Psoas muscle (tissue), 8 donors: ENCODE results near the gene SLC25A22. TPM values are rescaled to one million over a fixed set of nuclear protein-coding genes. Genes with fewer than 3 reads are reported as not detected.
A peak's percentile ranks its signal among the peaks of the same experiment; 100 is the strongest.

Experiments
- ATAC-seq, 4 donors: fragments of 200-7000 bp; cut with Tn5 transposase; one replicate each; pipeline ENCODE4 v1.9.1; 2020; ENCODE audit warnings: moderate library complexity in 3 of 4, mild to moderate bottlenecking in 2 of 4
- DNase-seq, 2 donors: peaks; one replicate each; pipeline ENCODE4 v3.0.0-alpha.2; 2020
- H3K27ac ChIP-seq: fragments of 200-600 bp; one replicate; pipeline ENCODE4 v1.8.0; 2022
- H3K27me3 ChIP-seq, 3 donors: fragments of 200-600 bp in 1 of 3; one replicate each; pipeline versions ENCODE4 v1.6.1 to v1.8.0; 2013 to 2022; ENCODE audit warnings: low read length in 2 of 3, mild to moderate bottlenecking in 2 of 3, moderate library complexity in 1 of 3; ENCODE audit not compliant: insufficient read depth in 3 of 3
- H3K36me3 ChIP-seq, 2 donors: fragments of 200-600 bp in 1 of 2; one replicate each; pipeline versions ENCODE4 v1.6.1 to v1.8.0; 2013 to 2022; ENCODE audit warnings: low read depth in 1 of 2, mild to moderate bottlenecking in 1 of 2, moderate library complexity in 1 of 2; ENCODE audit not compliant: insufficient read depth in 1 of 2
- H3K4me1 ChIP-seq: fragments of 200-600 bp; one replicate; pipeline ENCODE4 v1.8.0; 2022
- H3K4me3 ChIP-seq: fragments of 200-600 bp; one replicate; pipeline ENCODE4 v1.8.0; 2022; ENCODE audit warnings: mild to moderate bottlenecking
- H3K9me3 ChIP-seq: fragments of 200-600 bp; one replicate; pipeline ENCODE4 v1.8.0; 2022
- CTCF ChIP-seq: fragments of 200-600 bp; IDR thresholded peaks from one replicate; pipeline ENCODE4 v1.8.0; 2022; ENCODE audit warnings: antibody characterized with exemption
- WGBS, 3 donors: extraction: QIAGEN DNeasy Blood & Tissue Kit; methylation state at CpG; one replicate each; pipeline versions ENCODE4 v1.1.6 to v1.1.7; 2013; 5-methylcytosine and 5-hydroxymethylcytosine counted together
- intact Hi-C, 2 donors: fragments of 100-400 bp; cut with DNase I; formaldehyde crosslinking; loops; one replicate each; pipeline versions ENCODE4 v1.11.0 to v1.14.2; 2022
- polyA plus RNA-seq, 3 donors: library from polyadenylated mRNA; stranded (reverse); fragments of 200-250 nt; gene quantifications; one replicate each; pipeline ENCODE4 v1.2.3, GENCODE V29; 2013
- total RNA-seq, 4 donors: library from RNA; stranded (reverse); fragmentation: NEBNext Ultra II Directional in 2 of 4; extraction: Animal tissue kit (Norgen Biotek cat#: 25700) in 2 of 4; gene quantifications; one replicate each; pipeline versions ENCODE4 v1.2.1 to v1.2.4, GENCODE V29; 2021 to 2023
- donor health status: healthy with polysubstance abuse.
- donor health status: DM: no; HTN: no; CAD: no; lungs with moderate emphysema.
- donor health status: Bipolar disorder and iron deficiency.
- donor health status: healthy.
- donor health status: DM: yes; HTN: yes; CAD: no.
- donor health status: DM: no; HTN: no; CAD: no.
- donor health status: DM: no; HTN: no; CAD: no.
- donor health status: DM: yes; HTN: yes; CAD: no.

SLC25A22 gene
- total and polyA plus RNA-seq, 7 donors, result 0.49 to 4.3 (median 1.6) TPM

GRCh38 chr11:749731-750130, 48.4 kb downstream of the SLC25A22 start:
- H3K4me1 ChIP-seq, result peaks cover 25% of the 10 kb centered on the region
- WGBS, 3 donors, result 59 to 86% (median 84%) methylated on average over 2 of the region's 2 CpGs
- H3K4me3 ChIP-seq, result peak overlapping the region; percentile 94
- H3K27ac ChIP-seq, result no peak overlapping the region
- H3K9me3 ChIP-seq, result no peaks in the 10 kb centered on the region
- no peak for ATAC-seq
- intact Hi-C loops, result no loop called here
- peaks cover 0 to 3% of the 10 kb centered on the region in 2 donors for H3K36me3 ChIP-seq
- DNase-seq, result no peak
- TF ChIP-seq CTCF, result no peak
- H3K27me3 ChIP-seq, result no peaks in the 10 kb centered on the region

DNA sequence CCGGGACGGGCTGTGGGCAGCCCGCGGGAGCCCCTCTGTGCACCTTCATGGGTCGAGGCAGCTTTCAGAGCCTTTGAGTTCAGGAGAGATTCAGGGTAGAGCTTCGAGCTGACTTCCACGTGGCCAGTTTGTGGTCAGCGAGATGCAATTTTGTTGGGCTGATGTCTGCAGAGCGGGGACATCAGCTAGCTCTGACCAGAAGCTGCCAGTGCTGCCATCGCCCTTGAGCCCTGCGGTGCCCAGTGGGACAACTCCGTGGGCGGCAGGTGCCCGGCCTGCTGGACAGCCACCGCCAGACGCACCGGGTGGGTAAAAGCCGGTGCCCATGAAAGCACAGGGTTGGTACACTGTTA, 50.1 kb downstream of the SLC25A22 start:
- peak overlapping the region; percentile 89 for H3K27ac ChIP-seq
- H3K36me3 ChIP-seq, result peaks cover 0 to 3% of the 10 kb centered on the region in 2 donors
- intact Hi-C loops, result no loop called here
- H3K9me3 ChIP-seq, result no peaks in the 10 kb centered on the region
- peak overlapping the region; percentile 94 for H3K4me3 ChIP-seq
- TF ChIP-seq CTCF, result no peak
- no peaks in the 10 kb centered on the region for H3K27me3 ChIP-seq
- WGBS, 3 donors, result 8 to 9% (median 9%) methylated on average over 16 to 18 of the region's 18 CpGs
- DNase-seq (peak in 1 of 2 donors; percentile 66), ATAC-seq (peak; percentile 10 to 41 (median 17))
- peaks cover 19% of the 10 kb centered on the region for H3K4me1 ChIP-seq

GRCh38 chr11:747158-748006, 50.7 kb downstream of the SLC25A22 start, which contains the start of gene TALDO1:
TALDO1 (plus strand) TSS chr11:747464; CDS start chr11:747482, 18 bp downstream.
- Histone ChIP-seq H3K4me1 (peaks cover 19% of the 10 kb centered on the region), H3K4me3 (peak within 1 kb of the TSS; percentile 94), H3K36me3 (peaks cover 0 to 2% of the 10 kb centered on the region in 2 donors), H3K27me3 (no peaks in the 10 kb centered on the region), H3K9me3 (no peaks in the 10 kb centered on the region), H3K27ac (peak within 1 kb of the TSS; percentile 89)
- intact Hi-C loops, result no loop called here
- peak; percentile 3 for TF ChIP-seq CTCF
- DNase-seq (peak; percentile 94 to 96), ATAC-seq (peak; percentile 97 to 98 (median 98))
- 0 to 1% (median 1%) methylated on average over 61 to 112 of the region's 112 CpGs for WGBS, 3 donors

- Histone ChIP-seq H3K27ac (peak overlapping the region; percentile 89), H3K4me1 (peaks cover 19% of the 10 kb centered on the region), H3K9me3 (no peaks in the 10 kb centered on the region), H3K36me3 (no peaks in the 10 kb centered on the region), H3K4me3 (peak overlapping the region; percentile 94), H3K27me3 (no peaks in the 10 kb centered on the region)
- 21 to 35% (median 25%) methylated on average over 31 to 46 of the region's 46 CpGs for WGBS, 3 donors
- TF ChIP-seq CTCF, result no peak
- peak; percentile 26 to 57 (median 53) for ATAC-seq
- DNase-seq, result no peak
- intact Hi-C loops, result no loop called here
These were observed 51.6 kb downstream of the SLC25A22 start for GRCh38 chr11:746289-747157.
